HG02588 (cell line): ENCODE results near the gene NBAS.
A peak's percentile ranks its signal among the peaks of the same experiment; 100 is the strongest.

Experiments used
- ATAC-seq: cut with Tn5 transposase; IDR thresholded peaks from one replicate; pipeline ENCODE4 v1.9.1; 2021; ENCODE audit warnings: mild to moderate bottlenecking, moderate library complexity; ENCODE audit not compliant: unreplicated experiment

The NBAS gene

GRCh38 chr2:15181092-15181745, 379.9 kb downstream of the NBAS start:
- no peak for ATAC-seq

GRCh38 chr2:15180379-15180778, 380.8 kb downstream of the NBAS start:
- no peak for ATAC-seq

- ATAC-seq, result no peak
Observed at GRCh38 chr2:15178946-15179345, 382.2 kb downstream of the NBAS start.

GRCh38 chr2:15177103-15177502, 384.0 kb downstream of the NBAS start:
- ATAC-seq, result peak; percentile 97

GRCh38 chr2:15176604-15177003, 384.5 kb downstream of the NBAS start:
- ATAC-seq, result no peak

- no peak for ATAC-seq
Observed at GRCh38 chr2:15174567-15174966, 386.6 kb downstream of the NBAS start.

GRCh38 chr2:15173501-15173900, 387.6 kb downstream of the NBAS start:
- ATAC-seq, result no peak

- ATAC-seq, result no peak
Observed at GRCh38 chr2:15172825-15173224, 388.3 kb downstream of the NBAS start.

- no peak for ATAC-seq
Observed at GRCh38 chr2:15170070-15170775, 390.9 kb downstream of the NBAS start.

- ATAC-seq, result no peak
Observed at GRCh38 chr2:15169326-15170069, 391.6 kb downstream of the NBAS start.

GRCh38 chr2:15168116-15168515, 393.0 kb downstream of the NBAS start:
- ATAC-seq, result no peak

- no peak for ATAC-seq
Observed at GRCh38 chr2:15166878-15167277, 394.3 kb downstream of the NBAS start.

GRCh38 chr2:15163326-15163725, 397.8 kb downstream of the NBAS start:
- ATAC-seq, result no peak

- ATAC-seq, result no peak
Observed at GRCh38 chr2:15162620-15163019, 398.5 kb downstream of the NBAS start.

- ATAC-seq, result no peak
Observed at GRCh38 chr2:15160201-15160991, 400.7 kb downstream of the NBAS start.

GRCh38 chr2:15159751-15160177, 401.4 kb downstream of the NBAS start:
- ATAC-seq, result no peak

- no peak for ATAC-seq
Observed at GRCh38 chr2:15159206-15159605, 401.9 kb downstream of the NBAS start.

GRCh38 chr2:15158532-15158931, 402.6 kb downstream of the NBAS start:
- ATAC-seq, result no peak

- no peak for ATAC-seq
Observed at GRCh38 chr2:15158100-15158499, 403.0 kb downstream of the NBAS start.

GRCh38 chr2:15155959-15156574, 405.1 kb downstream of the NBAS start:
- no peak for ATAC-seq

- no peak for ATAC-seq
Observed at GRCh38 chr2:15154297-15154696, 406.8 kb downstream of the NBAS start.
